Panc1 (cell line): ENCODE measurements around the gene ZNF593OS.

Experiments used
- CTCF ChIP-seq: fragments of 450-650 bp; IDR thresholded peaks from 2 replicates; pipeline ENCODE4 v1.5.1; 2017; ENCODE audit warnings: mild to moderate bottlenecking
- POLR2AphosphoS5 ChIP-seq: IDR thresholded peaks from 2 replicates; pipeline ENCODE4 v1.6.1; 2012; ENCODE audit warnings: mild to moderate bottlenecking, low read depth, low read length, moderate library complexity
- REST ChIP-seq, 2 experiments: IDR thresholded peaks; 2 replicates each; pipeline ENCODE4 v1.6.1; 2011 to 2012; ENCODE audit warnings: low read depth in 2 of 2, control low read depth in 1 of 2, low read length in 1 of 2, mild to moderate bottlenecking in 1 of 2, moderate library complexity in 1 of 2; ENCODE audit not compliant: insufficient read depth in 1 of 2
- SIN3A ChIP-seq: IDR thresholded peaks from 2 replicates; pipeline ENCODE4 v1.6.1; 2012; ENCODE audit warnings: low read depth, mild to moderate bottlenecking, low read length, moderate library complexity, borderline replicate concordance; ENCODE audit not compliant: insufficient read depth
- TCF7L2 ChIP-seq: IDR thresholded peaks from 2 replicates; pipeline ENCODE4 v1.6.1; 2011; ENCODE audit warnings: mild to moderate bottlenecking, low read depth, low read length, inconsistent platforms

- no peak for TF ChIP-seq CTCF
- TF ChIP-seq SIN3A = no peak
- no peak for TF ChIP-seq REST (IDR thresholded peaks at IDR 0.05; ENCODE audit: insufficient read depth in 1 of 2, low read depth in 2 of 2, low read length in 1 of 2)
- TF ChIP-seq TCF7L2 = no peak
- TF ChIP-seq POLR2AphosphoS5 = no peak
Measured at GRCh38 chr1:26191739-26192138, 20.1 kb upstream of the ZNF593OS start.
